LHCN-M2 (cell line): ENCODE measurements around the gene ACD. TPM values are rescaled to one million over a fixed set of nuclear protein-coding genes. Genes with fewer than 3 reads are reported as not detected.
A peak's percentile ranks its signal among the peaks of the same experiment; 100 is the strongest.
"Not testable (repeated sequence)": the region's sequence is repeated elsewhere in the genome, so short reads cannot be mapped to it uniquely, and the experiment has no call there.

Experiments used
- DNase-seq: peaks from one replicate; pipeline ENCODE4 v3.0.0-alpha.2; 2012; ENCODE audit warnings: low read depth
- polyA plus RNA-seq: library from polyadenylated mRNA; unstranded; fragments of >200 nt; gene quantifications from one replicate; pipeline ENCODE4 v1.2.1, GENCODE V29; 2012; ENCODE audit warnings: missing spikeins
- total RNA-seq: library from RNA; depleted of rRNA; stranded (reverse); fragments of >200 nt; gene quantifications from 2 replicates; pipeline ENCODE4 v1.2.3, GENCODE V29; 2014; rRNA removed

Gene ACD
- total RNA-seq = 44.2 and 49.5 TPM in 2 replicates
- 24.5 TPM for polyA plus RNA-seq

DNA sequence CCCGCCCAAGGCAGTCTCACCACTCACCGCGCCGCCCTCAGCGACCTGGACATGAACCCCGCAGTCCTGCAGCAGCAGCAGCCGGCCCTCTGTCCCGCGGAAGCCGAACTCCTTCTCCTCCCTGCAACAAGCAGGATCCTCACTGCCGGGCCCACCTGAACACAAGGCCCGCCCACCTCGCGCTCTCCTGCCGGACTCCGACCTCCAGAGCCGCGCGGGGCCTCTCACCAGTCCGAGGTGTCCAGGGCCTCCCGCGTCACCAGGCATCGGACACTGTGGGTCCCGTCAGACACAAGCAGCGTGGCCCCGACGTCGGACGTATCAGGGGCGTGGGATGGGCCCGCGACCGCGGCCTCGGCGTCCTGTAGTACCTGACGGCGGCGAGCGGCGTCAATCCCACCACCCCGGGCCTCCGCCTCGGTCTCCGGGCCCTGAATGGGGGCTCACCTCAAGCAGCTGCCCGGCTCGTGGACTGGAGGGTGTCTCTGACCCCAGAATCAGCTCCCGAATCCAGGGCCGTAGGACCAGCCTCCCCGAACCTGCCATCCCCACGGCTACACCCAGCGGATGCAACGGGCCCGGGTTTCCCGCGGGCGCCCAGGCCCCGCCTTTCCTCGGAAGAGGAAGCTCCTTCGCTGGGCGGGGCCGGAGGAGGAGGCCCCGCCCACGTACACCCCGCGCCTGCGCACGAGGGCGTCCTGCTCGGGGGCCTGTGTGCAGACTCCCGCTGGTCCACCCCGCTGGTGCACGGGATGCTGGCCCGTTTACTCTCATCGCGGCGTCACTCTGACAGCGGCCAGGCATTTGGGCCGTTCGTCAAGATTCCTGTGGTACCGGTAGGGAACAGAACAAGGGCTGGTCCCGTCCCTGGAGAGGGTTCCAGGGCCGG lies at the start of gene ACD:
Gene ACD (minus strand): TSS at position 586 of the 889 bp plus-strand sequence. CDS start 40 bp downstream, at position 546.
- DNase-seq = peak; percentile 86

DNA sequence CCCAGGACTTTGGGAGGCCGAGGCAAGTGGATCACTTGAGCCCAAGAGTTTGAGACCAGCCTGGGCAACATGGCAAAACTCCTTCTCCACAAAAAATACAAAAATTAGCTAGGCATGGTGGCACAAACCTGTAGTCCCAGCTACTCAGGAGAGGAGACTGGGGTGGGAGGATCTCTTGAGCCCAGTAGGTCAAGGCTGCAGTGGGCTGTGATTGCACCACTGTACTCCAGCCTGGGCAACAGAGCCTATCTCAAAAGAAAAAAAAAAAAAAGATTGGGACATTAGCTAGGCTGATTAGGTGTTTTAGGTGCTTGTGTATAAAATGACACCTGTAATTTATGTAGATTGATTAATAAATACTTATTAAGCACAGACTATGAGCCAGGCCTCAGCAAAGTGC lies 49.0 kb upstream of the ACD start:
- DNase-seq = no peak

DNA sequence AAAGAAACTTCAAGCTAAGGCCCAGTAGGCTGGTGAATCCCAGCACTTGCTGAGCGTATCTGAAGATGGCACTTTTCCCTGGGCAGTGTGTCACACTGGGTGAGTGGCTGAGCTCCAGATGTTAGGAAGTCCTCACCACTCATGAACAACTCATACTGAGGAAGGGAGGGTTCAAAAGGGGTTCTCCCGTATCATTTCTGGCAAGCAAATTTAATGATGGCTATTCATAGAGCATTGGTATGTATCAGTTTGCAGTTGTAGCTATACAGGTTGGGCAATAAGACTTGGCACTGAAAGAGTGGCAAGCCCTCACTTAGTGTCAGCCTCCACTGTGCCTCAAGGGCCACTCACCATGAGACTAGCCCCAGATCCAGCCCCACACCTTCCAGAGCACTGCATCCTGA lies 48.3 kb upstream of the ACD start:
- DNase-seq = peak; percentile 37

DNA sequence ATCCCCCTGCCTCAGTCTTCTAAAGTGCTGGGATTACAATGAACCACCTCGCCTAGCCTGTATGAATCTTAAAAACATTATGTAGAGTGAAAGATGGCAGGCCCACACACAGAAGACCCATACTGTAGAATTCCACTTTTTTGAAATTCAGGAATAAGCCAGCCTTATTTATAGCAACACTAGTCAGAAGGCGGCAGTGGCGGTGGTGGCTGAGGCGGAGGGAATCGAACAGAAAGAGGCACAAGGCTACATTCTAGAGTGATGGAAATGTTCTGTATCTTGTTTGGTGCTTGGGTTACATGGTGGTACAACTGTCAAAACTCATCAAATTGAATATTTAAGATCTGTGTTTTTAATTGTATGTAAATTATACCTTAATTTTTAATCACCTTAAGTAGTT lies 47.7 kb upstream of the ACD start:
- DNase-seq = no peak

DNA sequence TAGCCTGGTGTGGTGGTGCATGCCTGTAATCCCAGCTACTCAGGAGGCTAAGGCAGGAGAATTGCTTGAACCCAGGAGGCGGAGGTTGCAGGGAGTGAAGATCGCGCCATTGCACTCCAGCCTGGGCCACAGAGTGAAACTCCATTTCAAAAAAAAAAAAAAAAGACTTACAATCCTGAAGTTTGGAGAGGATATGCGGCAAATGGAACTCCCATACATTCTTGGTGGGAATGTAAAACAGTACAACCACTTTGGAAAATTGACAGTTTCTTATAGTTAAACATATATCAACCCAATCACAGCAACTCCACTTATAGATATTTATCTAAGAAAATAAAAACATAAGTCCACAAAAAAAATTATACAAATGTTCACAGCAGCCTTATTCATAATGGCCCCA lies 47.1 kb upstream of the ACD start:
- no peak for DNase-seq

DNA sequence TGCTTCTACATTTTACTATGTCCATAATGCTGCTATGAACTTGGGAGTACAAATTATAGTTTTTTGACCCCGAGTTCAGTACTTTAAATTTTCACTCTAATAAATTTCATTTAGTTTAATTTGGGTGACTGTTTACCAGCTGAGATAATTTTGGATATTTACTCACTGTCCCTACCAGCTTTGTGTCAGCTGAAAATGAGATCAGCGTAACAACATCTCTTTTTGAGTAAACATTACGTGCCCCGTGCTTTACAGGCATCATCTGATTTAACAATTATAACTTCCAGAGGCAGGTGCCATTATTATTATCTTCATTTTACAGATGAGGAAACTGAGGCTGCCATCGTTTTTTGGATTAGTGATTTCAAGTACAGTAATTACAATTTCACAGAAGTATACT lies 44.0 kb upstream of the ACD start:
- DNase-seq = no peak

DNA sequence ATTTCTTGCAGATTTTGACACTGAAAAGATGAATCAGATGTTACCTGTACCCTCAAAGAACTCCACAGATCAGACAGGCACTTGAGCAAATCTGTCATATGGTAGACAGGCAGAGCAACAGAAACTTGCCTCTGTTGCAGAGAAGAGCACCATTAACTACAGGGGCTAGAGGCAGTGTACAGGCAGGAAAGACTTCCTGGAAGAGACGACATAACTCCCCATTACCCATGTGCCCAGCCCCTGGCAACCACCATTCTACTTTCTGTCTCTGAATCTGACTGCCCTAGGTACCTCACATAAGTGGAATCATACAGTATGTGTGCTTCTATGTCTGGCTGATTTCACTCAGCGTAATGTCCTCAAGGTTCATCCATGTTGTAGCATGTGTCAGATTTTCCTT lies 43.6 kb upstream of the ACD start:
- DNase-seq = no peak

DNA sequence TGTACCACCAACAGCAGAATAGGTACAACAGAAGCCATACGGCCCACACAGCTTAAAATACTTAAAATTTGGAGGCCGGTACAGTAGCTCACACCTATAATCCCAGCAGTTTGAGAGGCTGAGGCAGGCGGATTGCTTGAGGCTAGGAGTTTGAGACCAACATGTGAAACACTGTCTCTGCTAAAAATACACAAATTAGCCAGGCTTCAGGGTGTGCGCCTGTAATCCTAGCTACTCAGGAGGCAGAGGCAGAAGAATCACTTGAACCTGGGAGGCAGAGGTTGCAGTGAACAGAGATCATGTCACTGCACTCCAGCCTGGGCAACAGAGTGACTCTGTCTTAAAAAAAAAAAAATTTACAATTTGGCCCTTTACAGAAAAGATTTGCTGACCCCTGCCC lies 42.1 kb upstream of the ACD start:
- DNase-seq = no peak

DNA sequence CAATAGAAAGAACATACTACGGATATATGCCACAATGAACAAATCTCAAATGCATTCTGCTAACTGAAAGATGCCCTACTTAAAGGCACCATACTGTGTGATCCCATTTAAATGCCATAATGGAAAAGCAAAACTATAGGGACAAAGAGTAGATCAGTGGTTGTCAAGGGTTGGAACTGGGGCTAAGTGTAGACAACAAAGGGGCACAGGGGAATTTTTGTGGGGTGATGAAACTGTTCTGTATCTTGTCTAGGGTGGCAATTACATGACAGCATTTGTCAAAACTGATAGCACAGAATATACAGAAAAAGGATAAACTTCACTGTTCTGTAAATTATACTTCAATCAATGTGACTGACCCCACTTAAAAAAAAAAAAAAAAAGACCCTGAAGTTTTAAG lies 41.4 kb upstream of the ACD start:
- no peak for DNase-seq

DNA sequence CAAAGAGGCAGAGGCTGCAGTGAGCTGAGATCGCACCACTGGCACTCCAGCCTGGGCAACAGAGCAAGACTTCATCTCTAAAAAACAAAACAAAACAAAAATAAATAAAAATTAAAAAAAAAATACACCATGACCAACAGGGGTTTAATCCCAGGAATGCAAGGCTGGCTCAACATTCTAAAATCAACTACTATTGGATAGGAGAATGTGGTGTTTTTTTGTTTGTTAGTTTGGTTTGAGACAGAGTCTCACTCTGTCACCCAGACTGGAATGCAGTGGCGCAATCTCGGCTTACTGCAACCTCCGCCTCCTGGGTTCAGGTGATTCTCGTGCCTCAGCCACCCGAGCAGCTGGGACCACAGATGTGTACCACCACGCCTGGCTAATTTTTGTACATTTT lies 39.2 kb upstream of the ACD start:
- DNase-seq = no peak

DNA sequence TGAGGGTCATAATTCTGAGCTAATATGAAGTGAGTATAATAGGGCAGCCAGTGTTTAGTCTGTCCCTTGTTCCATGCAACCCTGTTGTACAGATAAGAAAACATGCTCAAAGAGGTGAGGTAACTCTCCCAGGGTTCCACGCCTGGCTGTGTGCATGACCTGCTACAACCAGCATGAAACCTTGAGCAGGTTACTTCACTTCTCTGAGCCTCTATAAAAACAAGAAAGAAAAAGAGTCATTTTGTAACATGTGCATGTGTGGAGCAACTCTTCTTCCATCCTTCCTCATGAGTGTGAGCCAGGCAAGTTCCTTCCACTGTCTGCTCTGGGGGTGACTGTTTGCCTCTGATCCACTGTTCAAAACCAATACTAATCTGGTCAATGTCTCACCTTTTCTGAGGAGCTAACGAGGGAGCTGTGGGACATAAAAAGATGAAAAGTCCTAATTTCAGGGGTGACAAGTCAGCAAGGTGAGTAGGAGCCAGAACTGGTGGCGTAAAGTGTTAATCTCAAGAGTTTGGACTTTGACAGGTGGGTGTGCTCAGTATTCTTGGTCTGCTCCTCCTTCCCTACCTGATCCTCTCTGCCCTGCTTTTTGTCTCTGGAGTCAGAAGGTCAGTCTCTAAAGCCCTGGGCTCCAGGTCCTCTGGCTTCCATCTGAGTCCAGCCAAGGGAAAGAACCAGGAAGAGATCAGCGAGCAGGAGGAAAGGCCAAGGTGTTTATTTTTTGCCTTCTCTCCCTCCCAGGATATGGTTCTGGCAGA lies 37.5 kb upstream of the ACD start:
- no peak for DNase-seq

DNA sequence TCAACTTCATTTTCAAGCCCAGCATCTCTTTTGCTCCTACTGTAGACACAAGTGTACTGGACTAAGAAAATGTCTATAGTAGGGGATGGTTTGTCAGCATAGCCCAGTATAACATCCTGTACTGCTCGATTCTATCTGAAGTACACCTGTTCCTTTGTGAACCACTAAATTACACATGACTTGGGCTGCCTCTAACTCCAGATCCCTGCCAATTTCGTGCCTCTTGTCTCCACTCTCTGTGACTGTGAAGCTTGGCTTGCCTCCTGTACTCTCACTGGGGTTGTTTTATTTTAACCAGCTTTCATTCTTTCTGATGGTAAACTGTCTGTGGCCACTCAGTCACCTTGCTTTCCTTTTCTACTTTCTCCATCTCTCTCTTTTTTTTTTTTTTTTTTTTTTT lies 34.6 kb upstream of the ACD start:
- DNase-seq = no peak

DNA sequence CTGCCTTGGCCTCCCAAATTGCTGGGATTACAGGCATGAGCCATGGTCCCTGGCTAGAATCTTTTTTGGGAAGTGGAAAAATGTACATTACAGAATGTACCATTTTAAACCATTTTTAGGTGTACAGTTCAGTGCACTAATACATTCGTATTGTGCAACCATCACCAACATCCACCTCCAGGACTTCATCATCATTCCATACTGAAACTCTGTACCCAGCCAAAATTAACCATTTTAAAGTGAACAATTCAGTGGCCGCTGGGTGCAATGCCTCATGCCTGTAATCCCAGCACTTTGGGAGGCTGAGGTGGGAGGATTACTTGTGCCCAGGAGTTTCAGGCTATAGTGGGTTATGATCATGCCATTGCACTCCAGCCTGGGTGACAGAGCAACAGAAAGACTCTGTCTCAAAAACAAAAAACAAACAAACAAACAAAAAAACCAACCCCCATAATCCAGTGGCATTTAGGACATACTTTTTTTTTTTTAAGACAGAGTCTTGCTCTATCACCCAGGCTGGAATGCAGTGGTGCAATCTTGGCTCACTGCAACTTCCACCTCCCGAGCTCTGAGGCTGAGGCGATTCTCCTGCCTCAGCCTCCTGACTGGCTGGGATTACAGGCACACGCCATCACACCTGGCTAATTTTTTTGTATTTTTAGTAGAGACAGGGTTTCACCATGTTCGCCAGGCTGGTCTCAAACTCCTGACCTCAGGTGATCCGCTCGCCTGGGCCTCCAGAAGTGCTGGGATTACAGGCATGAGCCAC lies 33.6 kb upstream of the ACD start:
- not testable (repeated sequence) for DNase-seq

DNA sequence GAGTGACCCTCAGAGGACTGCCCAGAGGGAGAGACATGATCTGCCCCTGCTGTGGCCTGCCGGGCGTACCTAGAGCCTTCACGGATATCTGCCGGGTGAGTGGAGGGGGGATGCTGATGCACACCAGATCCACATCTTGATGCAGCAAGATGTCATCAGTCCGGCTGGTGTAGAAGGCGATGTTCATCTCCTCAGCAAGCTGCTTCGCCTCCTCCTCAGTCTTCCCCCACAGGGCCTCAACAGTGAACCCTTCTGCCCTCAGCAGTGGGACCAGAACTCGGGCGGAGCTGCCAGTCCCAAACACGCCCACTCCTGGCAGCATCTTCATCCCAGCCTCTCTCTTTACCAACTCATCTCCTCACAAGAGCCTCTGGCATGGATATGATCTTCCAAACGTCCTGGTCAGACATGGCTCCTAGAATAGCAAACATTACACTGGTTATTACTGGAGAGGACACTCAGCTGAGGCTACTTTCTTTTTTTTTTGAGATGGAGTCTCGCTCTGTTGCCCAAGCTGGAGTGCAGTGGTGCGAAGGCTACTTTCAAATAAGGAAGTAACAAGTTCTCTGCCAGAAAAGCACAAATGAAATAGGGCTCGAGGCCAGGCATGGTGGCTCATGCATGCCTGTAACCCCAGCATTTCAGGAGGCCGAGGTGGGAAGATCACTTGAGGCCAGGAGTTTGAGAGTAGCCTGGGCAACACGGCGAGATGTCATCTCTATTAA lies 25.5 kb upstream of the ACD start:
- DNase-seq = no peak

DNA sequence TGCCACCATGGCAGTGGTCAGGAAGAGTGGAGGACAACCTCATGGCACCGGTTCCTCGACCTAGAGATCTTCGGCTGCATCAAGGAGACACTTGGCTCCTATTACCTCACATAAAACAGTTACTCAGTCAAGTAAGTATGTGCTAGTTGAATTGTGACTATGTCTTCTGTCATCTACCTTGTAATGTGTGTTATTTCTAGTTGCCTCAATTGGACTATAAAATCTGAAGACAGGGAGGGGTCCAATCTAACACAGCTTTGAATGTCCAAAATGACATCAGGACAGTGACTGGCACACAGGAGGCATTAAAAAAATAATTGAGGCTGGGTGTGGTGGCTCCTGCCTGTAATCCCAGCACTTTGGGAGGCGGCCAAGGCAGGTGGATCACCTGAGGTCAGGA lies 23.7 kb upstream of the ACD start:
- DNase-seq = no peak

DNA sequence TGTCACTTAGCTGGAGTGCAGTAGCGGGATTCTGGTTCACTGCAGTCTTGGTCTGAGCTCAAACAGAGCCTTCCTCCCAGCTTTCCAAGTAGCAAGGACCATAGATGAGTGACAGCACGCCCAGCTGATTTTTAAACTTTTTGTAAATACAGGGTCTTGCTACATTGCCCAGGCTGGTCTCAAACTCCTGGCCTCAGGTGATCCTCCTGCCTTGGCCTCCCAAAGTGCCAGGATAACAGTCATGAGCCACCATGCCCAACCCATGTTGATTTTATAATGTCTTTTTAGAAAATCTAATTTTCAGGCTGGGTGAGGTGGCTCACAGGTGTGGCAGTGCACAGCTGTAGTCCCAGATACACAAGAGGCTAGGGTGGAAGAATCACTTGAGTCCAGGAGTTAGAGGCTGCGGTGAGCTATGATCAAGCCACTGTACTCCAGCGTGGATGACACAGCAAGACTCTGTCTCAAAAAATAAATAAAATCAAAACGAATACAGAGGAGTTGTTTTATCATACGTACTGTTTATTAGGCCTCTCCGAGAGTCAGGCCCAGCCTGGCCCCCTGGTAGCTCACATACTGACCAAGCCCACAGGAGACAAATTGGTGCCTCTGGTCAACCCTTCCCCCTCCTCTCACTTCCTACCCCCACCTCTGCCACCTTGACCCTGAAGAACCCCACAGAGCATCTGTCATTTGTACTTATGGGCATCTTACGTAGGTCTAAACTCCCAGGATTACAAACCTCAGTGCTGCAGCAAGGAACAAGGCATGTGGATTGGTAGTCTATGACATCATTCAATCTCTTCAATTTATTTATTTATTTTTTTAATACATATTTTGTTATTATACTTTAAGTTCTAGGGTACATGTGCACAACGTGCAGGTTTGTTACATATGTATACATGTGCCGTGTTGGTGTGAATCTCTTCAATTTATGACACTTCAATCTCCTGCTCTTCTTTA lies 20.2 kb upstream of the ACD start:
- no peak for DNase-seq

DNA sequence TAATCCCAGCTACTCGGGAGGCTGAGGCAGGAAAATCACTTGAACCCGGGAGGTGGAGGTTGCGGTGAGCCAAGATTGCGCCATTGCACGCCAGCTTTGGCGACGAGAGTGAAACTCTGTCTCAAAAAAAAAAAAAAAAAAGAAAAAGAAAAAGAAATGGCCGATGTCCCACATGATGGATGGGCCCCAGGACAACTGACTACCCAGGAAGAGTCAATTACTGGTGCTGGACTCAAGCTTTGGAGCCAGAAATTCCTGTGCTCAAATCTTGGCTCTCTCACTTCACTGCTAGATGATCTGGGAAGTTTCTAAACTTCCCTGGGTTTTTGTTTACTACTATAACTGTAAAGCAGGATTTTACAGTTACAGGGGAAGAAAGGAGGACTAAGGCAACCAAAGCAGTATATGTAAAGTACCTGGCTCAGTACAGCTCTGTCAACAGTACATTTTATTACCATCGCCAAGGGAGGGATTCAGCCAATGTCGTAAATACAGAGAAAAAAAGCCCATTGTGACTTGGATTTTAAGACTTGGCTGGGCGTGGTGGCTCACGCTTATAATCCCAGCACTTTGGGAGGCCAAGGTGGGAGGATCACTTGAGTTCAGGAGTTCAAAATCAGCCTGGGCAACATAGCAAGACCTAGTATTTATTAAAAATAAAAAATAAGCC lies 18.4 kb upstream of the ACD start:
- DNase-seq = no peak

DNA sequence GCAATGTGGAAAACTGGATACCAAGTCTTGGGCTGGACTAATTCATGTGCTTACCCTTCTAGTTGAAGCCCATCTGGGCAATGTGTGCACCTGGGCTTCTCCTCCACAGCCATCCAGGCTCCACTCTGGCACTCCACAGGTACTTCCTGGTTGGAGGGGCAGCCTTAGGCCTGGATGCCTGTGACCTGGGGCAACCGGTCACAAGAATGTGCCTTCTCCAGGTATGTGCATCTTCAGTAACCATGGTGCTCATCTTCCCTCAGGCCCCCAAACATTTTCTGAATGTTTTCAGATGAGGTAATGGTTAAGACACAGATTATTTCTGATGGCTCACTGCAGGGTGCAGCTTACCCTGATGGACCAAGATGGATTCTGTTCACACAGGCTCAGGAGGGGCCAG lies 17.7 kb upstream of the ACD start:
- DNase-seq = no peak

DNA sequence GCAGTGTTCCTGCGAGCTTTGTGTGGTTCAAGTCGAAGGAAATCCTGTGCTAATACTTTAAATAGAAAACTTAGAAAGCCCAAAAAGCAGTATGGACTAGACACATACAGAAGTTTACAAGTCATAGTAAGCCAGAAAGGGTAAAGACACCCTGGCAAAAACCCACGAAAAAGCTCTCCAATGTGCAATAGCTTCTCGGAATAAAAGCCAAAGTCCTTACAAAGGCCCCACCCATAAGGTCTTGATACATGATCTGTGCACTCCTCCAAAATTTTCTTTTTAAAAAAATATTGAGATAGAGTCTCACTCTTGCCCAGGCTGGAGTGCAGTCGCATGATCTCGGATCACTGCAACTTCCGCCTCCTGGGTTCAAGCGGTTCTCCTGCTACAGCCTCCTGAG lies 16.9 kb upstream of the ACD start:
- no peak for DNase-seq

DNA sequence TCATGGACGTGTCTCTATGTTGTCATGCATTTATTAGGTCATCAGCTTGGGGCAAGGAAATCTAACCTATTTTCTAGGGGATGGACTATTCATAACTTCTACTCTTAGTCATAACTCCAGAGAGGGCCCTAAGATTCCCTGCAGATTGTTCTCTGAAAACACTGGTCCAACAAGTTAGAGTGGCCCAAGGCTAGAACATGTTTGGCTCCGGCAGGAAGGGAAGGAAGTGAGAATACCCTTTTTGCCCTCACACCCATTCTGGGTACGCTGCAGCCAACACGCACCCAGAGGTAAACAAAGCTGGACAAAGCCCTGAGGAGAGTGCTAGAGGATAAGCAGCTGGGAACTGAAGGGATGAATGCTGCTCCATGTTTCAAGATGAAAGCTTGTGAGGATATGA lies 16.5 kb upstream of the ACD start:
- no peak for DNase-seq
